Right forelimb (tissue), 1 donor: ENCODE results near the gene CRYGC.
"Not testable (repeated sequence)": the region's sequence is repeated elsewhere in the genome, so short reads cannot be mapped to it uniquely, and the experiment has no call there.

ENCODE experiments used
- DNase-seq: peaks from one replicate; pipeline ENCODE4 v3.0.0-alpha.2; 2018

Gene CRYGC

DNA sequence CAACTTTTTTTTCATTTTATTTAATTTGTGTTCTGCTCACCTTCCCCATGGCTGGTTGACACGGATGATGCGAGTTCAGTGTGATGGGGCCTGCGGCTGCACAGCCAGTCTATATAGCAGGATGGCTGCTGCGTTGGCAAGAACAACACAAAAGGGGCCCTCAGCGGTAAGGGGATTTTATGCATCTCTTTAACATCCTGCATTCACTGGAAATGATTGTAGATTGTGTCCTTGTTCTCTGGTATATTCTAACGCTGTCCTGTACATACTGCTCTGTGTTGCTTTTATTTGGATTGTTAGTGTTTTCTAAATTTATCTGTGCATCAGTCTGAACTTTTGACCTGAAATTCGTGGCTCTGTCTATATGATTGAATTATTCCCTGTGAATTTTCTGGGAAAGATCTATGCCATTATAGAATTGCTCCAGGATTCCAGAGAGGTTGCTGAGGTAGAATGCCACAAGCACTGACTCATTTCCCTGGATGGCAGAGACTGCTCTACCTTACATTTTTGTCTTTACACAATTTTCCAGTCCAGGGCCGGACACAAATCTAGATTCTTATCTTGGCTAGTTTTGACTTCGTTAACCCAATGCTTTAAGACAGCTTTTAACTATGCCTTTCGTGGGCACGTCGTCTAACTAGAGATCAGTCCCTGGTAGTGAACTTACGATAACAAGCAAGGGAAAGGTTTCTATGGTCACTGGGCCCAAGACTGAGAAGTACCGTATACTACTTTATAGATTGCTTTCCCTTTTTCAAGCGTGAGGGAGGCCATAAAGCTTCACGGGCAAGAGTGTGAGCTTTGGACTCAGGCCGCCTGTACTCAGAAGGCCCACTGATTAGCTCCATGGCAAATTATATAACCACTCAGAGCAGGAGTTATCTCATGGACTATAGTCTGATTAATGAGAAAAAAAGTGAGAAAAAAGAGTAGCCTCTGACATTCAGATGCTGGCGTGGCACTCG is at the start of gene CRYGC:
Gene CRYGC, minus strand, starts transcription at position 85 of the 968 bp plus-strand sequence. Its CDS starts 36 bp downstream, at position 49.
- no peak for DNase-seq

GRCh38 chr2:208179028-208179609 is 49.5 kb upstream of the CRYGC start:
- DNase-seq: no peak

DNA sequence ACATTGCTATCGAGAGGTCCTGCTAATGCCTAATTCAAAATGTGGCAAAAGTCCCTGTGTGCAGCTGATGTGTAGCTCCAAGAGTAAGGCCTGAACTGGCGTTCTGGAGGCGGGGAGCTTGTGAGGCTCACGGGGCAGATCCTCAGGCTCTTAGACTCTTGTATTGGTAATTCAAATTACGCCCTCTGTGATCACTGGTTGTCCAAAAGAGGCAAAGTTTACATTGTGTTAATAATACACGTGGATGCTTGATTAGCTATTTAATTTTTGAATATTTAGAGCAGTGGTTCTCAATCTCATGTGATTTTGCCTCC is 46.2 kb upstream of the CRYGC start:
- no peak for DNase-seq

DNA sequence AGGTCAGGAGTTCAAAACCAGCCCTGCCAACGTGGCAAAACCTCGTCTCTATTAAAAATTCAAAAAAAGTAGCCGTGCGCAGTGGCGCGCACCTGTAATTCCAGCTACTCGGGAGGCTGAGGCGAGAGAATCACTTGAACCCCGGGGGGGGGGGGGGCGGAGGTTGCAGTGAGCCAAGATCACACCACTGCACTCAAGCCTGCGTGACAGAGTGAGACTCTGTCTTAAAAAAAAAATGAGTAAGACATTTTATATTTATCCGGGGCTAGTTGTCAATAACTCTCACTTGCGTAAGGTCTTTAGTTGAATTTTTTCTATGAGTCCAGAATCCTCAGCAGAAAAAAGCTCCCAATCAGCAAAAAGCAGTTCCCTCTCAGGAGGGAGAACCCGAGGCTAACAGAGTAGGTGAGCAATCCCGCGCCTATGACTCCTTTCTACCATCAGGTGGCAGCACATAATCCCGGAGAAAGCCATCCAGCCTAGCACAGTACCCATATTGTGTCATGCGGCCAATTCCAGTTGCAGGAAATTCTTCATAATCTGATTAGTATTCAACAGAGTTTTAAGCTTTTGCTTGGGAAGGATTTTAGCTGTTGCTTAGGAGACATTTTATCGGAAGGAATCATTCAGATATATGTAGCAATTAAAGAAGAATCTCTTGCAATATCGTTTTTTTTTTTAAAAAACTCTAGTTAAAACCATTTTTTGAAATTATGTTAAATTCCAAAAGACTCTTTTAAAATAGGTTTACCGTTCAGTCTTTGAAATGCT is 45.6 kb upstream of the CRYGC start:
- peak; percentile 78 for DNase-seq

GRCh38 chr2:208174144-208174543 is 44.5 kb upstream of the CRYGC start:
- no peak for DNase-seq

DNA sequence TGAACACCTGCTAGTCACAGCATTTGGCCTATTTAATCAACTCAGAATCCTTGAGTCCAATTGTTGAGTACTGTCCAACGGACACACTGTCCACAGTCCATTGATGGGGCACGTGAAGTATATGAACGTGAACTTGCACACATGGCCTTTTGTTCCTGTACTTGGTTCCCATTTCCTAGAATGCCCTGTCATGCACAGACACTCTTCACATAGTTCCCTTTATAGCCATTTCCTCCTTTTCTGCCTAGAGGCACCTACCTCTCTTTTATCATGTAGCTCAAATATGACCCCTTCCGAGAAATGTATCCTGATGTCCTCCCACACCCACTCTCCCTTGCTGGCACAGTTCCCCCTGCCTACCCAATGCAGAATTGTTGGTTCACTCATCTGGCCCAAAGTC is 42.5 kb upstream of the CRYGC start:
- no peak for DNase-seq

GRCh38 chr2:208164951-208165755 is 35.5 kb upstream of the CRYGC start:
- DNase-seq: no peak

GRCh38 chr2:208163489-208163888 is 33.9 kb upstream of the CRYGC start, which contains the start of gene CRYGA:
CRYGA (minus strand) TSS chr2:208163589; CDS start chr2:208163556, 33 bp downstream.
- no peak for DNase-seq

DNA sequence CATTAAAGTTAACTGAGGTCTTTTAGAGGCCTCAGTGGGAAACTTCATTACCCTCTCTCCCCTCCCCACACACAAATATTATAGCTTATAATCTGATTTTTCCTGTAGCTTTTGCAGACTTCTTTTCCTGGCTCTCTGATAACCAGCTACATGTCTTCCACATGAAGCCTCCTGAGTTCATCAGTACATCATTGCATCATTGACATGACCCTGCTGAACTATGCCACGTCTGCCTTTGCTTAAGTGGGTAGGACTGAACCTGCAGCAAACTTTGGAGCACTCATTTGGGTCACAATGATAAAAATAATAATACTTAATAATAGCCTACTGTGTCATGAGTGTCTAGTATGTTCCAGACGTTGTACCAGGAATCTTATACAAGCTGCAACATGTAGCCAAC is 26.8 kb upstream of the CRYGC start:
- DNase-seq: no peak

GRCh38 chr2:208153156-208153555 is 23.5 kb upstream of the CRYGC start:
- DNase-seq: no peak

DNA sequence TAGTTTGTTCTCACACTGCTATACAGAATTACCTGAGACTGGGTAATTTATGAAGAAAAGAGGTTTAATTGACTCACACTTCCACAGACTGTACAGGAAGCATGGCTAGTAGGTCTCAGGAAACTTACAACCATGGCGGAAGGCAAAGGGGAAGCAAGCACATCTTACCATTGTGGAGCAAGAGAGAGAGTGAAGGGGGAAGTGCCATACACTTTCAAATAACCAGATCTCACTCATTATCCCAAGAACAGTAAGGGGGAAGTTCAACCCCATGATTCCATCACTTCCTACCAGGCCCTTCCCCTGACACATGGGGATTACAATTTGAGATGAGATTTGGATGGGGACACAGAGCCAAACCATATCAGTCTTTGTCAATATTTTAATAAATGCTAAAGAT is 21.3 kb upstream of the CRYGC start:
- DNase-seq: no peak

- DNase-seq: no peak
Observed at GRCh38 chr2:208150094-208150493, 20.5 kb upstream of the CRYGC start.

- no peak for DNase-seq
Observed at GRCh38 chr2:208148803-208149202, 19.2 kb upstream of the CRYGC start.

DNA sequence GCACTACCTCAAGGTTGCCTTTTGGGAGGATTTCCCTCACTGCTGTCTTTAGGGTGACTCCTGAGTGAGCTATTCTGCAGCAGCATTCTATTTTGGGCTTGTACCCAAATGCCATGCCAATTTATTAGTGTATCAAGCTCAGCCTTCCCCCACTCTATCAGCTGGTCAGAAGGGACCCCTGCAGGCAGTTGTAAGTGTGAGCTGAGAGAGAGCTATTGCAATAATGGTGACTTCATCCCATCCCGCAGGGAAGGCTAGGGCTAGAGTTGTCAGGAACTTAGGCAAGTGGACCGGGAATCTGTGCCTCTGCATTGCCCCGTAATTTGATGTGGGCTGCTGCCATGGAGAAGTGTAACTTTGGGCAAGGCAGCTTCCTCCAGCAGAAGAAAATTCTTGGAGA is 18.1 kb upstream of the CRYGC start:
- no peak for DNase-seq

DNA sequence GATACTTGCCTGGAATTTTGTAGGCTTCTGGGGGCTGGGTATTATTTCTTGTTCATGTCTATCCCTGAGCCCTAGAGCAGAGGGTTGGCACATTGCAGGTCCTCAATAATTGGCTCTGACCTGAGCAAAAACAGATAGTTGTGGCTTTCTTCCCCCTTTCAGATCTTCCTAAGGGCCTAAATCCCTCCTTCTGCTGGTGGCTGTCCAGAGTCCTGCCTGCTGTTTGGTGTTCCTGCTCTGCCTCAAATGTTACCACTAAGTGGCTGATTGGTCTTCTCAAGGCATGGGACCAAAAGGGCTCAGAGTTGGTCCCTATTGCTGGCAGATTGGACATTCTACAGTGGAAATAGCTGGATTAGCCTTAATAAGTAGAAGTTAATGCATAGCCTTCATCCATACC is 17.4 kb upstream of the CRYGC start:
- DNase-seq: no peak

DNA sequence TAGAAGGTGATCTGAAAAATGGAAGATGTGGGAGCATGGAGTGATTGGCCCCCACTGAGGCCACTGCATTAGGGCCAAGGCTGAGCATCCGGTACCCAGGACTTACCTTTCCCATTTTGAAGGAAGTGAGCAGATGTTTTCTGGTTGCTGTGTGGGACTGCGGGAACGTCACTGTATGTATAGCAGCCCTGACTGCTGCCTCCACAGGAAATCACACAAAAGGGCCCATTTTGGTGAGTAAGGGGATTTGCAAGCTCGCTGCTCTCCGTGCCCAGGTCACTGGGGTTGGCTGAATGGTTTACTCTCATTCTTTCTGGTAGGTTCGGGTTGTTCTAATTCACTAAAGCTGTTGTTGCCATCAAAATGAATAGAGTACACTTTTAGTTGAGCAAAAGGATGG is 16.4 kb upstream of the CRYGC start, which contains the start of gene CRYGB:
Gene CRYGB, minus strand, starts transcription at position 153 of the 400 bp plus-strand sequence. Its CDS starts 38 bp downstream, at position 115.
- DNase-seq: no peak

DNA sequence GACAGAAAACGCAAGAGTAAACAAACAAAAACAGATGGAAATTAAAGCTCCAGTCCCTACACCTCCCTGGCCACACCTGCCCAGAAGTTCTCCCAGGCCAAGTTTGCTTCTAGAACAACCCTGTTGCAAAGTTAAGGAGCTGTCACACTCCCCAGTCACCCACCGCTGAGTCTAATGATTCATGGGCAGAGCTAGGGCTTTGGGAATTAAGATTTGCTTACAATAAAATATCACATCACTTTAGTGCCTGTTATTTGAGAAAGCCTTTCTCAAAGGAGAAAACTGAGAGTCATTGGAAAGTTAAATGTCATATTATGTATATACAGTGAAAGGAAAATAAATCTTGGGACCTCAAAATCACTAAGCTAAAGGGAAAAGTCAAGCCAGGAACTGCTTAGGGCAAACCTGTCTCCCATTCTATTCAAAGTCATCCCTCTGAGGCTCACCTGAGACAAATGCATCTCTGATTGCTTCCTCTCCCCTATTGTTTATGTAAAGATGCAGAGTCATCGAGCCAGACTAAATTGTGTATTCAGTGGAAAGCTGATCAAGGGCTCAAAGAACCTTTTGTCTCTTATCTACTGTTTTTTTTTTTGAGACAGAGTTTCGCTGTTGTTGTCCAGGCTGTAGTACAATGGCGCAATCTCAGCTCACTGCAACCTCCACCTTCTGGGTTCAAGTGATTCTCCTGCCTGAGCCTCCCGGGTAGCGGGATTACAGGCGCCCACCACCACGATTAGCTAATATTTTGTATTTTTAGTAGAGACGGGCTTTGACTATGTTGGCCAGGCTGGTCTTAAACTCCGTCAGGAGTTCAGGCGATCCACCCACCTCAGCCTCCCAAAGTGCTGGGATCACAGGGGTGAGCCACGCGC is 13.5 kb upstream of the CRYGC start:
- no peak for DNase-seq

- DNase-seq: no peak
Observed at GRCh38 chr2:208142240-208142924, 12.8 kb upstream of the CRYGC start.

- no peak for DNase-seq
Observed at GRCh38 chr2:208139447-208139846, 9.8 kb upstream of the CRYGC start.

DNA sequence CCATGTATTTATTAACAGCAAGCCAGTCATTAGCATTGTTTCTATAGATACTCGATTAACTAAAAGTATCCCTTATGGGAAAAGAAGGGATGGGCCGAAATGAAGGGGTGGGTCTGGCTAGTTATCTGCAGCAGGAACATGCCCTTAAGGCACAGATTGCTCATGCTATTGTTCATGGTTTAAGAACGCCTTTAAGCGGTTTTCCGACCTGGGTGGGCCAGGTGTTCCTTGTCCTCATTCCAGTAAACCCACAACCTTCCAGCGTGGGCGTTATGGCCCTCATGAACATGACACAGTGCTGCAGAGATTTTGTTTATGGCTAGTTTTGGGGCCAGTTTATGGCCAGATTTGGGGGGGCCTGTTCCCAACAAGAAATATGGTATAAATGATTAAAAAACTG is 8.7 kb upstream of the CRYGC start:
- not testable (repeated sequence) for DNase-seq

GRCh38 chr2:208136716-208137094 is 7.1 kb upstream of the CRYGC start:
- DNase-seq: no peak
